Measurements from ENCODE around the gene ANKRD44. TPM values are rescaled to one million over a fixed set of nuclear protein-coding genes. Genes with fewer than 3 reads are reported as not detected.

Gene ANKRD44
- total RNA-seq, 1 experiment from 2014 or later = 7.8 TPM

- Histone ChIP-seq H3K9me3 (ENCODE audit: control insufficient read depth, insufficient read depth, low read depth, low read length) (no peaks in the 10 kb centered on the region), H3K27me3 (ENCODE audit: control insufficient read depth, insufficient read depth, low read length) (no peaks in the 10 kb centered on the region), H3K4me3 (ENCODE audit: low read depth in 2 of 2, low read length in 2 of 2) (no peak overlapping the region), H3K36me3 (ENCODE audit: control insufficient read depth, insufficient read depth, low read length) (no peaks in the 10 kb centered on the region), H3K27ac (ENCODE audit: low read length) (no peak overlapping the region), H3K4me1 (ENCODE audit: control insufficient read depth, insufficient read depth, low read length) (no peaks in the 10 kb centered on the region)
- ATAC-seq = no peak
- BruUV-seq (replicated peaks) = no TSS peak
- DNase-seq (ENCODE audit: low read depth, low spot score) = no peak
- CTCF ChIA-PET = no interaction called here
- no peak for TF ChIP-seq SIN3A (IDR thresholded peaks at IDR 0.05; ENCODE audit: borderline replicate concordance, insufficient read depth, low read depth, low read length)
- TF ChIP-seq TCF7L2 (IDR thresholded peaks at IDR 0.05; ENCODE audit: low read depth, low read length) = no peak
- TF ChIP-seq, protein P1, sequence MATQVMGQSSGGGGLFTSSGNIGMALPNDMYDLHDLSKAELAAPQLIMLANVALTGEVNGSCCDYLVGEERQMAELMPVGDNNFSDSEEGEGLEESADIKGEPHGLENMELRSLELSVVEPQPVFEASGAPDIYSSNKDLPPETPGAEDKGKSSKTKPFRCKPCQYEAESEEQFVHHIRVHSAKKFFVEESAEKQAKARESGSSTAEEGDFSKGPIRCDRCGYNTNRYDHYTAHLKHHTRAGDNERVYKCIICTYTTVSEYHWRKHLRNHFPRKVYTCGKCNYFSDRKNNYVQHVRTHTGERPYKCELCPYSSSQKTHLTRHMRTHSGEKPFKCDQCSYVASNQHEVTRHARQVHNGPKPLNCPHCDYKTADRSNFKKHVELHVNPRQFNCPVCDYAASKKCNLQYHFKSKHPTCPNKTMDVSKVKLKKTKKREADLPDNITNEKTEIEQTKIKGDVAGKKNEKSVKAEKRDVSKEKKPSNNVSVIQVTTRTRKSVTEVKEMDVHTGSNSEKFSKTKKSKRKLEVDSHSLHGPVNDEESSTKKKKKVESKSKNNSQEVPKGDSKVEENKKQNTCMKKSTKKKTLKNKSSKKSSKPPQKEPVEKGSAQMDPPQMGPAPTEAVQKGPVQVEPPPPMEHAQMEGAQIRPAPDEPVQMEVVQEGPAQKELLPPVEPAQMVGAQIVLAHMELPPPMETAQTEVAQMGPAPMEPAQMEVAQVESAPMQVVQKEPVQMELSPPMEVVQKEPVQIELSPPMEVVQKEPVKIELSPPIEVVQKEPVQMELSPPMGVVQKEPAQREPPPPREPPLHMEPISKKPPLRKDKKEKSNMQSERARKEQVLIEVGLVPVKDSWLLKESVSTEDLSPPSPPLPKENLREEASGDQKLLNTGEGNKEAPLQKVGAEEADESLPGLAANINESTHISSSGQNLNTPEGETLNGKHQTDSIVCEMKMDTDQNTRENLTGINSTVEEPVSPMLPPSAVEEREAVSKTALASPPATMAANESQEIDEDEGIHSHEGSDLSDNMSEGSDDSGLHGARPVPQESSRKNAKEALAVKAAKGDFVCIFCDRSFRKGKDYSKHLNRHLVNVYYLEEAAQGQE (IDR thresholded peaks at IDR 0.05; ENCODE audit: insufficient read depth in 1 of 2, low read depth in 2 of 2, low read length in 1 of 2) = no peak
- no peak for TF ChIP-seq POLR2AphosphoS5 (IDR thresholded peaks at IDR 0.05; ENCODE audit: low read depth, low read length)
- TF ChIP-seq, protein P2, sequence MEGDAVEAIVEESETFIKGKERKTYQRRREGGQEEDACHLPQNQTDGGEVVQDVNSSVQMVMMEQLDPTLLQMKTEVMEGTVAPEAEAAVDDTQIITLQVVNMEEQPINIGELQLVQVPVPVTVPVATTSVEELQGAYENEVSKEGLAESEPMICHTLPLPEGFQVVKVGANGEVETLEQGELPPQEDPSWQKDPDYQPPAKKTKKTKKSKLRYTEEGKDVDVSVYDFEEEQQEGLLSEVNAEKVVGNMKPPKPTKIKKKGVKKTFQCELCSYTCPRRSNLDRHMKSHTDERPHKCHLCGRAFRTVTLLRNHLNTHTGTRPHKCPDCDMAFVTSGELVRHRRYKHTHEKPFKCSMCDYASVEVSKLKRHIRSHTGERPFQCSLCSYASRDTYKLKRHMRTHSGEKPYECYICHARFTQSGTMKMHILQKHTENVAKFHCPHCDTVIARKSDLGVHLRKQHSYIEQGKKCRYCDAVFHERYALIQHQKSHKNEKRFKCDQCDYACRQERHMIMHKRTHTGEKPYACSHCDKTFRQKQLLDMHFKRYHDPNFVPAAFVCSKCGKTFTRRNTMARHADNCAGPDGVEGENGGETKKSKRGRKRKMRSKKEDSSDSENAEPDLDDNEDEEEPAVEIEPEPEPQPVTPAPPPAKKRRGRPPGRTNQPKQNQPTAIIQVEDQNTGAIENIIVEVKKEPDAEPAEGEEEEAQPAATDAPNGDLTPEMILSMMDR (IDR thresholded peaks at IDR 0.05) = no peak
- in situ Hi-C loops (cut with HindIII; ENCODE audit: low pct_unique_long_range_greater_than_20kb, low sequenced_read_pairs) = no loop called here
- POLR2A ChIA-PET = no interaction called here
- intact Hi-C loops (cut with micrococcal nuclease; ENCODE audit: unreplicated experiment) = no loop called here
Measured at GRCh38 chr2:197207106-197207505, 103.5 kb downstream of the ANKRD44 start.

- Histone ChIP-seq H3K27me3 (ENCODE audit: control insufficient read depth, insufficient read depth, low read length) (no peaks in the 10 kb centered on the region), H3K27ac (ENCODE audit: low read length) (no peak overlapping the region), H3K4me3 (ENCODE audit: low read depth in 2 of 2, low read length in 2 of 2) (no peak overlapping the region), H3K36me3 (ENCODE audit: control insufficient read depth, insufficient read depth, low read length) (no peaks in the 10 kb centered on the region), H3K4me1 (ENCODE audit: control insufficient read depth, insufficient read depth, low read length) (no peaks in the 10 kb centered on the region), H3K9me3 (ENCODE audit: control insufficient read depth, insufficient read depth, low read depth, low read length) (no peaks in the 10 kb centered on the region)
- BruUV-seq (replicated peaks) = no TSS peak
- ChIA-PET POLR2A (no interaction called here), CTCF (no interaction called here)
- TF ChIP-seq SIN3A (IDR thresholded peaks at IDR 0.05; ENCODE audit: borderline replicate concordance, insufficient read depth, low read depth, low read length) (no peak), POLR2AphosphoS5 (IDR thresholded peaks at IDR 0.05; ENCODE audit: low read depth, low read length) (no peak), TCF7L2 (IDR thresholded peaks at IDR 0.05; ENCODE audit: low read depth, low read length) (no peak)
- TF ChIP-seq, protein P2 (IDR thresholded peaks at IDR 0.05) = no peak
- TF ChIP-seq, protein P1 (IDR thresholded peaks at IDR 0.05; ENCODE audit: insufficient read depth in 1 of 2, low read depth in 2 of 2, low read length in 1 of 2) = no peak
- DNase-seq (ENCODE audit: low read depth, low spot score) (no peak), ATAC-seq (no peak)
- in situ Hi-C loops (cut with HindIII; ENCODE audit: low pct_unique_long_range_greater_than_20kb, low sequenced_read_pairs) (no loop called here), intact Hi-C loops (cut with micrococcal nuclease; ENCODE audit: unreplicated experiment) (no loop called here)
Measured at GRCh38 chr2:197205585-197206215, 104.9 kb downstream of the ANKRD44 start.
